Measurements from ENCODE around the gene CCDC169.
"Not testable (repeated sequence)": the region's sequence is repeated elsewhere in the genome, so short reads cannot be mapped to it uniquely, and the experiment has no call there.

The CCDC169 gene

DNA sequence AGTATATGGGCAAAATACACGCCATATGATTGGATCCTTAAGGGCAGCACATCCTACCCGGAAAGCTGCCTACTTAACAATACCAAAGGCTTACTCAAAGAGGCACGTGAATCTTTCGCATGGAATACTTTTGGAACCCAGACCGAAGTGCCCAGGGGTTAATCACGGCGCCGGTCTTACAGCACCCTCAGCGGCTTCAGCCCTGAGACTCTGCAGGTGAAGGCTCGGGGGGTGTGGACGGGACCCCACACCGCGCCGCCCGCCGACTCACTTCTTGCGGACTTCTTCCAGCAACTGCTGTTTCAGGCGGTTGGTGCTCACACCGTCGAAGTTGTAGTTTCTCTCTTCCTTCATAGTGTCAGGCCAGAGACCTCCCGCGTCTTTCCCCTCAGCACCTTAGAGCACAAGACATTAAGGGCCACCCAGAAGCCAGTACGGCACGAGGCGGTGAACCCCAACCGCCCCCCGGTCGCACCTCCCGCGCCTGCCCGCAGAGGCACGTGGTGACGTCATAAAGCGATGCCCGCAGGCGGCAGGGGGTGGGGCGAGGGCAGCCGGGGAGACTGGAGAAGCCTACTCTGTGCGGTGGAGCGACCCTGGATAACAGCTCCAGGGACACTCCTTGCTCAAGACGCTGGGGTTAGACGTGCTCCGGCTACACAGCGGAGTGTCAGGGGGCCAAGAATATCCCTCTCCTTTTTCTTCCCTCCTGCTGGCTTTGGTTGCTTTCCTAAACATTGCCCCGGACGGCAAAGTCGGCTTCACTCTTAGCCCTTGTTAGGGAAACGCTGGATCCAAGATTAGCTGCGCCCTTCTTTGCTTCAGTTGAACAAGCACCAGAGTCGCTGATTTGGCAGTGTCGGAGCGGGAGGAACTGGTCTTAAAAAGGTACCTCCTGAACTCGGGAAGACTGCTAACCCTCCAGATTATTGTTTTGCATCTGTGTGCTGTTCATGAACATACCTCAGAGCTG lies at the start of gene CCDC169:
Gene CCDC169 (minus strand): TSS at position 449 of the 973 bp plus-strand sequence. CDS start 95 bp downstream, at position 354.
- peak; percentile 61 for DNase-seq (ENCODE audit: low spot score)

DNA sequence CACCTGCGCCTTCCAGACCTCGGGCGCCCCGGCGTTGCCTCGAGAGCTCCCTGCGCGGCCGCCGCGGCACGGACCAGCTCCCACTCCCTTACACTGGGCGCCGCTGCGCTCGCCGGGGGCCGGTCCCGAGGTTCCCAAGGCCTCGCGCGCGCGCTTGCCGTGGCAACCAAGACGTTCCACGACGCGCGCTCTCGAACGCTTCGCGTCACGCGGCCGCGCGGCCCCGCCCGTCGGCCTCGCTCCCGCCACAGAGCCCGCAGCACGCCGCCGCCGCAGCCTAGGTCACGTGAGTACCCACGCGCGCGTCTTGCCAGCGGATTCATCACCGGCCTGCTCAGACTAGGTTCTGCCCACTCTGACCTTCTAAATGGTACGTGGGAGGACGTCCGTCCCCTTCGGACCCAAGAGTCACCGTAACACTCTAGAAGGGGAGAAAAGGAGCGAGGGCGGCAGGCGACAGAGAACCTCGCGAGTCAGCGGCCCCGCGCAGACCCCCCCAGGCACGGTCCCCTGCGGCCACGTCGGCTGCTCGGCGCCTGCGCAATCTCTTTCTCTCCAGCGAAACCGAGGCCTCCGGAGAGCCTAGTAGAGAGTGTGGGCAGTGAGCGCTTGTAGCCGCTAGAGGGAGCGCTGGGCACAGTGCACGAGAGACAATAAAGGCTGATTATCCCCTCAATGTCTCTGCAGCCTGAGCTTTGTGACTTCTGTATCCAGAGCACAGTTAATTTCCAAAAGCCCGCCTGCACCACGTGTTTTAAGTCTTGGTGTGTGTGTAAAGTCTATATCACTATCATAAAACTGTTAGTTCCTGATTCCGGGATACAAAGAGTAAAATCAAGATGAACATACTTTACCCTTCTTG lies 48.8 kb upstream of the CCDC169 start, which contains the start of gene SPART:
Gene SPART (minus strand): TSS at position 173 of the 862 bp plus-strand sequence. CDS start 10,564 bp downstream, outside the sequence.
- DNase-seq (ENCODE audit: low spot score): peak; percentile 91

DNA sequence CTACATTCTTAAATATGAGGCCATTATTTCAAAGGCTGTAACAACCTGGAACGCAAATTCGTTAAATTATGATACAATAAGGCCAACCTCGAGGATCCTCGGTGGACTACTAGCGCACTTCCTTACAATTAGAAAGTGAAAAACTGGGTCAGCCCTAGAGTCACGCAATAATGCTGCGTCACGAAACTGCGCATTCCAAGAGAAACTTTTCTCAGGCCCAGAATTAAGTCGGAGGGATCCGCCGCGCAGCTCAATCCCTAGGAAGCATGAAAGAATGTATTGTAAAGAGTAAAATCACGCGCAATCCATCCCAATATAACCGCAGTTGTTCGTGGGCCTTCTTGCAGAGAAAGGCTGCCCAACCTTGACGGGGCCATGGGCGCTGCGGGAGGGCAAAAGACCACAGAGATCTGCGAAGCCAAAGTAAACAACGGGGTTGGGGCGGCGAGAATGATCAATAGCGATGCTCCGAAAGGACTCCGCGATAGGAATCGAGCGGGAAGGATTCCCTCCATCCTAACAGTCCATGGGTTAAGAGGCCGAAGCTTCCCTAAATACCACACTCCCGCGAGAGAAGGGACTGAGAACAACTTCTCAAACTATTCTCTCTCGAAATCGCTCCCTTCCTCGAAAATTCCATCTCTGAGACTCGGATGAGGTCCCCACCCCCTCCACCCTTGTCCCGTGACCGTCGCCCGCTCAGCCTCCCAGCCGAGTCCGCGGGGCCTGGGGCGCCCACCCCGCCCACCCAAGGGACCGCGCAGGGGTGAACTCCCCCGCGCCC lies 48.0 kb upstream of the CCDC169 start:
- peak; percentile 35 for DNase-seq (ENCODE audit: low spot score)

DNA sequence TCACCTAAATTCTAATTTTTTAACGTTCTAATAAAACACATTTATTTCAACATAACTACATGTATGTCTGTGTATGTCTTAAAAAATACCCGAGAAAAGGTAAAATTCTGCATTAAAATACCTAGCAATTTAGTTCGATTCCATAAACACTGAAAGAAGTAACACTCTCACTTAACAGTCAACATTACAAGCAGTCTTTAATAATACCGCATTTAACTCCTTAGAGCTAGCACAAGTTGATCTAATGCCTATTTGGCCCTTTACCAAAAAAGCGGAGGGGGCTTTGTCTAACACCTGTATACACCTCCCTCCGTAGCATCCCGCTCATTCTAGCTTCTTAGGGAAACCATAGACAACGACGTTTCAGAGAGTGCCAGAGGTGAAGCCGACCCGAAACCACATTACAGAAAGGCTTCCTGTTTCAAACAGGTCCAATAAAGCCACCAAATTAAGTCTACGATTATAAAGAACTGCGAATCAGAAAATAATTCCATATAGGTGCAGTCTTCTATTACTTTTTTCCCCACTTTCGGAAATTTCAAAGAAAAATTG lies 47.3 kb upstream of the CCDC169 start:
- peak; percentile 7 for DNase-seq (ENCODE audit: low spot score)

- DNase-seq (ENCODE audit: low spot score): no peak
Measured at GRCh38 chr13:36344173-36344572, 46.6 kb upstream of the CCDC169 start.

DNA sequence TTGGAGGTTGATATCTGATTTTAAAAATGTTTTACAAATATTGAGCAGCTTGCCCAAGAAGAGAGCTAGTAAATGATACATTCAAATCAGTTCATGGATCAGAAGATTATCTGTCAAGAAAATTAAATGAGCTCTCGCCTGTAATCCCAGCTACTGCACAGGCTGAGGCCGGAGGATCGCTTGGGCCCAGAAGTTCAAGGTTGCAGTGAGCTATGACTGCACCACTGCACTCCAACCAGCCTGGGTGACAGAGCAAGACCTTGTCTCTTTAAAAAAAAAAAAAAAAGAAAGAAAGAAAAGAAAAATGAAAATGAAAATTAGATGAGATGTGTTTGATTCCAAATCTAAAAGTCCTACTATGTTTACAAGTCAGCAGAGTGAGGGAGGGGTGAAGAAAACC lies 46.2 kb upstream of the CCDC169 start:
- DNase-seq (ENCODE audit: low spot score): no peak

- no peak for DNase-seq (ENCODE audit: low spot score)
Measured at GRCh38 chr13:36342715-36343114, 45.1 kb upstream of the CCDC169 start.

- no peak for DNase-seq (ENCODE audit: low spot score)
Measured at GRCh38 chr13:36341718-36342117, 44.1 kb upstream of the CCDC169 start.

- DNase-seq (ENCODE audit: low spot score): no peak
Measured at GRCh38 chr13:36339600-36340155, 42.1 kb upstream of the CCDC169 start.

GRCh38 chr13:36337938-36338641 lies 40.5 kb upstream of the CCDC169 start:
- no peak for DNase-seq (ENCODE audit: low spot score)

GRCh38 chr13:36332986-36333385 lies 35.4 kb upstream of the CCDC169 start:
- no peak for DNase-seq (ENCODE audit: low spot score)

DNA sequence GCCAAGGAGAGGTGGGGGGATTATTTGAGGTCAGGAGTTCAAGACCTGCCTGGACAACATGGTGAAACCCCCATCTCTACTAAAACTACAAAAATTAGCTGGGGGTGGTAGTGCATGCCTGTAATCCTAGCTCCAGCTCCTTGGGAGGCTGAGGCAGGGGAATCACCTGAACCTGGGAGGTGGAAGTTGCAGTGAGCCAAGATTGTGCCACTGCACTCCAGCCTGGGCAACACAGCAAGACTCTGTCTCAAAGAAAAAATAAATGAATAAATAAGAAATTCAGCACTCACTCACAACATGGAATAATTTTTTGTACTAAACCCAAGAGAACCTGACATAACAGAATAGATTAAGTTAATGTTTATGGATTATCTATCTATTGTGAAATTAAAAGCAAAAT lies 34.6 kb upstream of the CCDC169 start:
- not testable (repeated sequence) for DNase-seq (ENCODE audit: low spot score)

DNA sequence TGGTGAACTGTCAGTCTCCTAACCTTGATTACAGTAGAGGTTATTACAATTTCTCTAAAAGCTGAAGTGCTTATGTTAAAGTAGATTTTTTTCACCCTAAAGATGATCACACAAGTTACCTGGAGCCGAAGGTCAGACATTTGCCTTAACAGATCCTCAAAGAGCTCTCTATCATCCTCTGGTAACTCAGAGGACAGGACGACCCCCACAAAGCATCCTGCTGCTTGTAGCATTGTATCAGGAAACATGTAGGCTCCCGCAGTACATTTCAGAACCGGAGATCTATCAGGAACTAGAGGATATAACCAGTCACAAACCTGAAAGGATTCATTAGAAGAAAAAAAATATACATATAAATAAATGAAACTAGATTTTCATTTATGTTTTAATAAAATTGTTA lies 33.7 kb upstream of the CCDC169 start:
- DNase-seq (ENCODE audit: low spot score): no peak

GRCh38 chr13:36329361-36329760 lies 31.7 kb upstream of the CCDC169 start:
- no peak for DNase-seq (ENCODE audit: low spot score)

DNA sequence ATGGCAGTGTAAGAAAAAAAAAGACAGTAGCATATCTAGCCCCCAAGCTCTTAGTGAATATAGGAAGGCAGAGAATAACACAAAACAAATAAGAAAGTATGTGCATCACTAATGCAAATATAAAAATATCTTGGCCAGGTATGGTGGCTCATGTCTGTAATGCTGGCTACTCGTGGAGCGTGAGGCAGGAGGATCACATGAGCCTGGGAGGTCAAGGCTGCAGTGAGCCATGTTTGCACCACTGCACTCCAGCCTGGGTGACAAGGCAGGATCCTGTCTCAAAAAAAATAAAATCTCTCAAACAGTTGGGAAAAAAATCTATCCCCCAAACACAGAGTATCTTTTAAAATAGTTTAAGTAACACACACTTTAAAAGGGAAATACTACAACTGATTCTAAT lies 31.2 kb upstream of the CCDC169 start:
- no peak for DNase-seq (ENCODE audit: low spot score)

GRCh38 chr13:36325912-36326311 lies 28.3 kb upstream of the CCDC169 start:
- DNase-seq (ENCODE audit: low spot score): no peak

DNA sequence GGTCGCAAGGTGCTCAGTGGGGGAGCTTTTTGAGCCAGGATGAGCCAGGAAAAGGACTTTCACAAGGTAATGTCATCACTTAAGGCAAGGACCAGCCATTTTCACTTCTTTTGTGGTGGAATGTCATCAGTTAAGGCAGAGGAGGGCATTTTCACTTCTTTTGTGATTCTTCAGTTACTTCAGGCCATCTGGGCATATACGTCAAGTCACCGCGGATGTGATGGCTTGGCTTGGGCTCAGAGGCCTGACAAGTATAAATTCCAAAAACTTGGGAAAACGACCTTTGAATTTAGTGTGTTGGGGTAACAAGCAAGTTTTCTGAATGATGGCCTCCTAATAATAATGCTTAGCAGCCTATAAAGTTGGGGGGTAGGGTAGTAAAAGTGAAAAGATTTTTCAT lies 27.3 kb upstream of the CCDC169 start:
- not testable (repeated sequence) for DNase-seq (ENCODE audit: low spot score)

DNA sequence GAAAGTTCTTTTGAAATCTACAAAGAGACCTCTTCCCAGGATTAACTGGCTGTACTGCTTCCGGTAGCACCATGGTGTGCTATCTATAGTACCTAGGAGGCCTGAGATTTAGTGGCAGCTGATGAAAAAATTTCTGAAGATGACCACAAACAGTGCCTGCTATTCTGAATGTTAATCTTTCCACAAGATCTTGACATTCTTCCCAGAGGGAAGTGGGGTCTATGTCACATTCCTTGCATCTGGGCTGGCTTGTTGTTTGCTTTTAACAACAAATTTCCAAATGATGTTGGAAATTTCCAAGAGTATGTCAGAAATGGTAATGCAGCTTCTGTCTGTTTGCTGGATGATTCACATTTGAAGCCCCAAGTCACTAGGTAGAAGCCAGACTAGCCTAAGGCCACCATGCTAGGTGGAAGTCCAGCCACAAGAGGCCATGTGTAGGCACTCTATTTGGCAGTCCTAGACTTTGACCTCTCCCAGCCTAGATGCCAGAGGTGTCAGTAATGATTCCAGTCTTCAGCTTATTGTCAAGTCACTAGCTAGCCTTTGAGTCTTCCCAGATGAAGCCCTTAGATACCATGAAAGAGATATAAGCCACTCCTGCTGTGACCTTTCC lies 26.4 kb upstream of the CCDC169 start:
- DNase-seq (ENCODE audit: low spot score): no peak

DNA sequence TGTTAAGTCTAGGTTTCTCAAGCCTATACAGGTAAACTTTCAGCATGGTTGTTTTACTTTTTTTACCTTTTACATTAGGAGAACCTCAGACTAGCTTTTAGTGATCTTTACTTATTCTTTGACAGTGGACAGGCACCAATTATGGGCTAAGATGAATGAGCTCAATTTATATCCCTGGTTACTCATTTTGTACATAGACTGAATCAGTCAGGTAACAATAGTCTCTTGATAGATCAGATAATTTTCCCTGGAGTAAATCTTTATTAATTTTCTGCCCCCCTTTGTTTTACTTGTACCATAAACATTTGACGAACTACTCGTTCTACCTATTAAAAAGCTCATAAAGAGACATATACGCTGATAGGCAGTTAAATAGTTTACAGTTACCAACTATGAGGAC lies 25.8 kb upstream of the CCDC169 start:
- no peak for DNase-seq (ENCODE audit: low spot score)

- DNase-seq (ENCODE audit: low spot score): not testable (repeated sequence)
Measured at GRCh38 chr13:36319793-36320192, 22.2 kb upstream of the CCDC169 start.

Data from activated CD4-positive, alpha-beta T cell treated with anti-CD3 and anti-CD28 coated beads, Interleukin-2, Interleukin-4, amounts not matched to agents 100 ng/mL and 50 ng/mL, durations not matched to agents 16 hours and 8 hours (primary cell).